Measurements from ENCODE around the gene IRF7. TPM values are rescaled to one million over a fixed set of nuclear protein-coding genes. Genes with fewer than 3 reads are reported as not detected.

IRF7 gene
- total RNA-seq, 1 experiment from 2014 or later: 15.2 TPM

DNA sequence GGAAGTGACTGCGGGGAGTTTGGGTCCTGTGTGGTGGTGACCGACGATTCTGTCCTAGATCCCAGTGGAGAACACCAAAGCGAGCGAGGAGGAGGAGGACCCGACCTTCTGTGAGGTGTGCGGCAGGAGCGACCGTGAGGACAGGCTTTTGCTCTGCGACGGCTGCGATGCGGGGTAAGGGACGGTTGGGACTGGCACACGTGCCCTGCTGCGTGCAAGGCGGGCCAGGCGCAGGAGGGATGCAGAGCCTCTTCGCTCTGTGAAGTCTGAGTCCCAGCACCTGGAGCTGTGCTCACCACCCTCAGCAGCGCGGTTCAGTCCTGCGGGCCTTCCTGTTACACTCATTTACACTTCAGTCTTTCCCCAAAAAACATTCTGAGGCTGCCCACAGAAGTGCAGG, 23.2 kb downstream of the IRF7 start:
- H3K4me3 ChIP-seq (replicated peaks in 1 of 2; ENCODE audit: low read depth in 1 of 2, low read length in 2 of 2): no peak overlapping the region
- no peak overlapping the region for H3K27ac ChIP-seq (ENCODE audit: low read depth, low read length)
- ATAC-seq (no peak), DNase-seq (ENCODE audit: low read depth, low spot score) (no peak)
- H3K27me3 ChIP-seq (ENCODE audit: insufficient read depth, low read length): no peaks in the 10 kb centered on the region
- ChIA-PET CTCF (no interaction called here), RAD21 (ENCODE audit: low non-redundant PET in 1 of 2, low total read pairs in 2 of 2, uncharacterized antibody in 2 of 2, unreplicated experiment in 2 of 2) (no interaction called here), POLR2A (no interaction called here)
- no peak overlapping the region for H3K4me2 ChIP-seq (ENCODE audit: low read length)
- H3K4me1 ChIP-seq (ENCODE audit: control insufficient read depth in 1 of 2, insufficient read depth in 2 of 2, low read length in 2 of 2): peaks cover 0 to 8% of the 10 kb centered on the region in 2 experiments; a peak in 2 of 4 replicates
- no peaks in the 10 kb centered on the region for H3K9me3 ChIP-seq (ENCODE audit: control insufficient read depth in 1 of 2, insufficient read depth in 1 of 2, low read depth in 1 of 2, low read length in 2 of 2)
- TF ChIP-seq EGR1 (IDR thresholded peaks at IDR 0.05; ENCODE audit: low read depth): no peak
- H3K9ac ChIP-seq (ENCODE audit: low read length): no peak overlapping the region
- H2AFZ ChIP-seq (ENCODE audit: low read depth, low read length, poor library complexity, severe bottlenecking): no peak overlapping the region
- intact Hi-C loops (cut with micrococcal nuclease): no loop called here
- peaks cover 67% of the 10 kb centered on the region in 2 experiments for H3K36me3 ChIP-seq (ENCODE audit: control insufficient read depth in 1 of 2, insufficient read depth in 2 of 2, low read length in 2 of 2)
- H3K79me2 ChIP-seq (ENCODE audit: insufficient read depth, low read length): peaks cover 85% of the 10 kb centered on the region
- H3K9me2 ChIP-seq (ENCODE audit: insufficient read depth): no peaks in the 10 kb centered on the region
- H4K20me1 ChIP-seq (ENCODE audit: insufficient read depth): no peaks in the 10 kb centered on the region
- no TSS peak for BruUV-seq (replicated peaks)

DNA sequence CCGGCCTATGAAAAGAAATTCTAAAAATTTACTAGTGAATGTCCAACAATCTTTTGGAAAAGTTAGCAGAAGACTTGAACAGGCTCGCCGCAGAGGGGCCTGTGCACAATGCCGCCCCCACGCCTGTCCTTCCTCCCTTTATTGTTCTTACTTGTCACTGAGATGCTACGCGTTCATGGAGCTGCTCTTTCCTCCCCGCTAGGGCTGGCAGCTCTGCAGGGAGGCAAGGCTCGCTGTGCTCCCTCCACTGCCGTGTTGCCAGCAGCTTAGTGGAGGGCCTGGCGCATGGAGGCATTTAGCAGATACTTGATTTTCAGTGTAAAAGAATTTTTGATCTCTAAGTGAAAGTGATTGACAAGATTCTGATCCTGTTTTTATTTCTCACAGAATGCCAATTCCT, 24.8 kb downstream of the IRF7 start:
- H3K79me2 ChIP-seq (ENCODE audit: insufficient read depth, low read length): peaks cover 88% of the 10 kb centered on the region
- H3K9ac ChIP-seq (ENCODE audit: low read length): no peak overlapping the region
- no peak overlapping the region for H3K4me3 ChIP-seq (replicated peaks in 1 of 2; ENCODE audit: low read depth in 1 of 2, low read length in 2 of 2)
- H3K9me3 ChIP-seq (ENCODE audit: control insufficient read depth in 1 of 2, insufficient read depth in 1 of 2, low read depth in 1 of 2, low read length in 2 of 2): no peaks in the 10 kb centered on the region
- no peak for DNase-seq (ENCODE audit: low read depth, low spot score)
- no peaks in the 10 kb centered on the region for H3K9me2 ChIP-seq (ENCODE audit: insufficient read depth)
- no peak overlapping the region for H2AFZ ChIP-seq (ENCODE audit: low read depth, low read length, poor library complexity, severe bottlenecking)
- no peaks in the 10 kb centered on the region for H3K27me3 ChIP-seq (ENCODE audit: insufficient read depth, low read length)
- TF ChIP-seq CBX3 (IDR thresholded peaks at IDR 0.05; ENCODE audit: low read depth): no peak
- TF ChIP-seq SRF (IDR thresholded peaks at IDR 0.05; ENCODE audit: low read depth): no peak
- no peak for ATAC-seq
- no TSS peak for BruUV-seq (replicated peaks)
- peaks cover 59 to 72% of the 10 kb centered on the region in 2 experiments for H3K36me3 ChIP-seq (ENCODE audit: control insufficient read depth in 1 of 2, insufficient read depth in 2 of 2, low read length in 2 of 2)
- ChIA-PET CTCF (no interaction called here), POLR2A (no interaction called here), RAD21 (ENCODE audit: low non-redundant PET in 1 of 2, low total read pairs in 2 of 2, uncharacterized antibody in 2 of 2, unreplicated experiment in 2 of 2) (interaction anchor here in 1 of 2 experiments (0.7 kb wide), 1 partner anchor 116 kb away, joined by 3 read pairs; no protein-coding TSS in a partner anchor)
- no peak overlapping the region for H3K27ac ChIP-seq (ENCODE audit: low read depth, low read length)
- H3K4me2 ChIP-seq (ENCODE audit: low read length): no peak overlapping the region
- no peaks in the 10 kb centered on the region for H4K20me1 ChIP-seq (ENCODE audit: insufficient read depth)
- peaks cover 0 to 8% of the 10 kb centered on the region in 2 experiments; a peak in 2 of 4 replicates for H3K4me1 ChIP-seq (ENCODE audit: control insufficient read depth in 1 of 2, insufficient read depth in 2 of 2, low read length in 2 of 2)
- intact Hi-C loops (cut with micrococcal nuclease): no loop called here

DNA sequence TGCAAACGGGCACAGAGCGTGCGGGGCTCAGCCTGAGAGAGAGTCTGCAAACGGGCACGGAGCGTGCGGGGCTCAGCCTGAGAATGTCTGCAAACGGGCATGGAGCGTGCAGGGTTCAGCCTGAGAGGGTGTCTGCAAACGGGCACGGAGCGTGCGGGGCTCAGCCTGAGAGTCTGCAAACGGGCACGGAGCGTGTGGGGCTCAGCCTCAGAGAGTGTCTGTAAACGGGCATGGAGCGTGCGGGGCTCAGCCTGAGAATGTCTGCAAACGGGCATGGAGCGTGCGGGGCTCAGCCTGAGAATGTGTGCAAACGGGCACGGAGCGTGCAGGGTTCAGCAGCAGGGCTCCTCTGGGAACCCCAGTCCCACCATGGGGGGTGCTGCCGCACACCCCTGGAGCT, 26.0 kb downstream of the IRF7 start:
- no peak for TF ChIP-seq TCF7L2 (IDR thresholded peaks at IDR 0.05; ENCODE audit: borderline replicate concordance, extremely low read depth, insufficient read depth, insufficient read length)
- H2AFZ ChIP-seq (ENCODE audit: low read depth, low read length, poor library complexity, severe bottlenecking): no peak overlapping the region
- H3K79me2 ChIP-seq (ENCODE audit: insufficient read depth, low read length): peaks cover 83% of the 10 kb centered on the region
- DNase-seq (ENCODE audit: low read depth, low spot score) (no peak), ATAC-seq (no peak)
- no peaks in the 10 kb centered on the region for H4K20me1 ChIP-seq (ENCODE audit: insufficient read depth)
- ChIA-PET RAD21 (ENCODE audit: low non-redundant PET in 1 of 2, low total read pairs in 2 of 2, uncharacterized antibody in 2 of 2, unreplicated experiment in 2 of 2) (no interaction called here), POLR2A (no interaction called here), CTCF (no interaction called here)
- H3K27me3 ChIP-seq (ENCODE audit: insufficient read depth, low read length): no peaks in the 10 kb centered on the region
- H3K4me2 ChIP-seq (ENCODE audit: low read length): no peak overlapping the region
- peaks cover 49 to 65% of the 10 kb centered on the region in 2 experiments for H3K36me3 ChIP-seq (ENCODE audit: control insufficient read depth in 1 of 2, insufficient read depth in 2 of 2, low read length in 2 of 2)
- H3K9ac ChIP-seq (ENCODE audit: low read length): no peak overlapping the region
- no peak overlapping the region for H3K4me3 ChIP-seq (replicated peaks in 1 of 2; ENCODE audit: low read depth in 1 of 2, low read length in 2 of 2)
- intact Hi-C loops (cut with micrococcal nuclease): no loop called here
- no peak overlapping the region for H3K27ac ChIP-seq (ENCODE audit: low read depth, low read length)
- H3K4me1 ChIP-seq (ENCODE audit: control insufficient read depth in 1 of 2, insufficient read depth in 2 of 2, low read length in 2 of 2): peaks cover 0 to 8% of the 10 kb centered on the region in 2 experiments; a peak in 2 of 4 replicates
- no peaks in the 10 kb centered on the region for H3K9me3 ChIP-seq (ENCODE audit: control insufficient read depth in 1 of 2, insufficient read depth in 1 of 2, low read depth in 1 of 2, low read length in 2 of 2)
- BruUV-seq (replicated peaks): no TSS peak
- H3K9me2 ChIP-seq (ENCODE audit: insufficient read depth): no peaks in the 10 kb centered on the region
